PC-9 (cell line): ENCODE data around the gene TGM6. TPM values are rescaled to one million over a fixed set of nuclear protein-coding genes. Genes with fewer than 3 reads are reported as not detected.

Experiments
- BruUV-seq: library from RNA; stranded (reverse); fragments of 400-500 nt; replicated peaks from 2 replicates; lab custom pipeline; 2021; lab: Mats Ljungman, UMichigan
- CTCF ChIA-PET: fragments of 300-600 bp; sonication (Branson Sonifier 250); formaldehyde crosslinking; loops from one replicate; lab custom pipeline; 2022; ENCODE audit warnings: antibody characterized with exemption; lab: Charles Lee
- POLR2A ChIA-PET: fragments of 300-600 bp; sonication (Branson Sonifier 250); formaldehyde crosslinking; loops from one replicate; lab custom pipeline; 2022; ENCODE audit warnings: antibody characterized with exemption; ENCODE audit not compliant: unreplicated experiment; lab: Charles Lee
- DNase-seq, 2 experiments: peaks; one replicate each; pipeline versions ENCODE4 v3.0.0 to v3.0.0-alpha.2; 2015 to 2022; ENCODE audit warnings: mixed read lengths in 1 of 2
- H2AFZ ChIP-seq: fragments of 200-600 bp; sonication (generic); 2 replicates; pipeline ENCODE4 v1.8.1; 2017; ENCODE audit warnings: antibody characterized with exemption
- H3F3A ChIP-seq: fragments of 200-600 bp; sonication (generic); 2 replicates; pipeline ENCODE4 v1.8.1; 2017; ENCODE audit warnings: antibody characterized with exemption, mild to moderate bottlenecking, low read depth; ENCODE audit not compliant: insufficient read depth
- H3K27ac ChIP-seq: fragments of 200-600 bp; sonication (generic); 2 replicates; pipeline ENCODE4 v1.6.1; 2016; ENCODE audit warnings: mixed run types
- H3K27me3 ChIP-seq: fragments of 200-600 bp; sonication (generic); 2 replicates; pipeline ENCODE4 v1.6.1; 2016; ENCODE audit warnings: low read depth, mixed run types; ENCODE audit not compliant: insufficient read depth
- H3K36me3 ChIP-seq: fragments of 200-600 bp; sonication (generic); 2 replicates; pipeline ENCODE4 v1.6.1; 2016; ENCODE audit warnings: low read depth, mixed run types
- H3K4me1 ChIP-seq: fragments of 200-600 bp; sonication (generic); replicated peaks from 2 replicates; pipeline ENCODE4 v1.6.1; 2016; ENCODE audit warnings: mixed run types; ENCODE audit not compliant: insufficient read depth
- H3K4me2 ChIP-seq: fragments of 200-600 bp; sonication (generic); 2 replicates; pipeline ENCODE4 v1.6.1; 2017; ENCODE audit warnings: mixed run types
- H3K4me3 ChIP-seq: fragments of 200-600 bp; sonication (generic); 2 replicates; pipeline ENCODE4 v1.6.1; 2016; ENCODE audit warnings: mixed run types
- H3K79me2 ChIP-seq: fragments of 200-600 bp; sonication (generic); 2 replicates; pipeline ENCODE4 v1.6.1; 2017; ENCODE audit warnings: low read depth, mixed run types
- H3K9me2 ChIP-seq: fragments of 200-600 bp; sonication (generic); 2 replicates; pipeline ENCODE4 v1.8.1; 2017; ENCODE audit warnings: mild to moderate bottlenecking; ENCODE audit not compliant: insufficient read depth
- H3K9me3 ChIP-seq: fragments of 200-600 bp; sonication (generic); 2 replicates; pipeline ENCODE4 v1.8.1; 2016; ENCODE audit warnings: low read depth; ENCODE audit not compliant: insufficient read depth
- H4K20me1 ChIP-seq: fragments of 200-600 bp; sonication (generic); 2 replicates; pipeline ENCODE4 v1.8.1; 2017; ENCODE audit not compliant: insufficient read depth
- EZH2 ChIP-seq: fragments of 200-600 bp; sonication (generic); IDR thresholded peaks from 2 replicates; pipeline ENCODE4 v1.8.0; 2017; ENCODE audit warnings: antibody characterized with exemption, low read depth
- intact Hi-C: fragments of 100-400 bp; cut with micrococcal nuclease; formaldehyde crosslinking; loops from one replicate; pipeline ENCODE4 v1.10.0; 2022; ENCODE audit not compliant: unreplicated experiment
- total RNA-seq: library from RNA; stranded (reverse); gene quantifications from 2 replicates; pipeline ENCODE4 v1.2.3, GENCODE V29; 2021
- TF ChIP-seq, protein P1 (sequence below): fragments of 200-600 bp; sonication (generic); conservative IDR thresholded peaks from 2 replicates; pipeline ENCODE4 v1.6.1; 2017; ENCODE audit warnings: mixed run types, antibody characterized with exemption, mild to moderate bottlenecking, moderate library complexity

Gene TGM6
- total RNA-seq, 1 experiment from 2014 or later, result not detected

DNA sequence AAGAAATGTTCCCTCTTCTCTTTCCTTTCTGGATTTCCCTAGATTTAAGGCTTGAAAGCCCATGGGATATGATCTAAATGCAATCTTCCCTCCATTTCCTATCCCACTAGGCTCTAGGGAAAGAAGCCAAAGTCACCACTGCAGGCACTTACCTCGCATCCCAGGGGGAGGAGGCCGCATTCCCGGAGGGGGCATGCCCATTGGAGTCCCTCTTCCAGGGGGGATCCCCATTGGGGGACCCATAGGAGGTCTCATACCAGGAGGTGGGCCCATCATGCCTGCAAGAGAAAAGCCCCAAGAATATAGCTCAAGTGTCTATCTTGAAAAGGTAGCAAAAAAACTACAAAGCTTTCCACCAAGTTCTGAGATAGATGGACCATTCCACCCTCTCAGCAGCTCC is 81.8 kb downstream of the TGM6 start:
- TF ChIP-seq, protein P1, sequence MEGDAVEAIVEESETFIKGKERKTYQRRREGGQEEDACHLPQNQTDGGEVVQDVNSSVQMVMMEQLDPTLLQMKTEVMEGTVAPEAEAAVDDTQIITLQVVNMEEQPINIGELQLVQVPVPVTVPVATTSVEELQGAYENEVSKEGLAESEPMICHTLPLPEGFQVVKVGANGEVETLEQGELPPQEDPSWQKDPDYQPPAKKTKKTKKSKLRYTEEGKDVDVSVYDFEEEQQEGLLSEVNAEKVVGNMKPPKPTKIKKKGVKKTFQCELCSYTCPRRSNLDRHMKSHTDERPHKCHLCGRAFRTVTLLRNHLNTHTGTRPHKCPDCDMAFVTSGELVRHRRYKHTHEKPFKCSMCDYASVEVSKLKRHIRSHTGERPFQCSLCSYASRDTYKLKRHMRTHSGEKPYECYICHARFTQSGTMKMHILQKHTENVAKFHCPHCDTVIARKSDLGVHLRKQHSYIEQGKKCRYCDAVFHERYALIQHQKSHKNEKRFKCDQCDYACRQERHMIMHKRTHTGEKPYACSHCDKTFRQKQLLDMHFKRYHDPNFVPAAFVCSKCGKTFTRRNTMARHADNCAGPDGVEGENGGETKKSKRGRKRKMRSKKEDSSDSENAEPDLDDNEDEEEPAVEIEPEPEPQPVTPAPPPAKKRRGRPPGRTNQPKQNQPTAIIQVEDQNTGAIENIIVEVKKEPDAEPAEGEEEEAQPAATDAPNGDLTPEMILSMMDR, result no peak
- ChIA-PET CTCF (no interaction called here), POLR2A (no interaction called here)
- DNase-seq, result no peak
- Histone ChIP-seq H3K9me2 (no peaks in the 10 kb centered on the region), H3K79me2 (peaks cover 19% of the 10 kb centered on the region), H3K36me3 (peaks cover 74% of the 10 kb centered on the region), H3K4me2 (no peak overlapping the region), H3K9me3 (no peaks in the 10 kb centered on the region; the same call in 1 of the 2 replicates), H3F3A (peaks cover 89% of the 10 kb centered on the region), H4K20me1 (peaks cover 29% of the 10 kb centered on the region), H3K4me3 (no peak overlapping the region), H3K27ac (no peak overlapping the region), H3K27me3 (no peaks in the 10 kb centered on the region), H2AFZ (no peak overlapping the region), H3K4me1 (no peaks in the 10 kb centered on the region)
- BruUV-seq, result no TSS peak
- intact Hi-C loops, result no loop called here

DNA sequence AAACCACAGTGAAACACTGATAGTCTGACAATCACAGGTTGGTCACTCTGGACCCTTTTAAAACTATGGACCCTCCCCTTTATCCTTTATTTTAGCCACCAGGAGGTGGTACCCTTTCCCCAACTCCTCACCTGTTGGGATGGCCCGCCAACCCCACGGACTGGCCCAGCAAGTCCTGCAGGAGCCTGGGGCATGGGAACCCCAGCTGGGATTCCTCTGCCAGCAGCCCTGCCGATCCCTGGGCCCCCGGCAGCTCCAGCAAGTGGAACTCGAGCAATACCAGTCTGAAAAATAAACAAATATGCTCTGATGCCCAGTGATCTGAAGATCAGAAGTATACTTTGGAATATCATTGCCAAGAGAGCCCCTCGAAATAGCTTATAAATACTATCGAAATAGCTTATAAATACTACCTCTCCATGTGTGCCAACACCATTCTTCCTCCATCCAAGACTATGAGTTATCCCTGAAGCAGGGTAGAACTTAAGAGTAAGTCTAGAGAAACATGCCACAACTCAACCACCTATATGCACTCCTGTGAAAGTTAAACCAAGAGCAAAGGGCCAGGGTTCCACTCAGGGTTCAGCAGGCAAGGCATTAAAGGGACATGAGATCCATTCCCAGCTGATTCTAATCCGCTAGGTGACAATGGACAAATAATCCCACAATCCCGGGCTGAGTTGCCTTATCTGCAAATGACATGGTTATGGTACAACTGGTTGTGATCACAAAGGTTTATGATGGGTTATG is 83.1 kb downstream of the TGM6 start:
- Histone ChIP-seq H3K27ac (no peak overlapping the region), H4K20me1 (peaks cover 42% of the 10 kb centered on the region), H3K9me2 (no peaks in the 10 kb centered on the region), H3K4me2 (no peak overlapping the region), H3K79me2 (peaks cover 32% of the 10 kb centered on the region), H3F3A (peaks cover 83% of the 10 kb centered on the region), H3K36me3 (peaks cover 85% of the 10 kb centered on the region), H3K27me3 (no peaks in the 10 kb centered on the region), H3K4me1 (peaks cover 9% of the 10 kb centered on the region; the same call in 1 of the 2 replicates), H2AFZ (no peak overlapping the region), H3K4me3 (no peak overlapping the region), H3K9me3 (no peaks in the 10 kb centered on the region; the same call in 1 of the 2 replicates)
- TF ChIP-seq, protein P1, result no peak
- no peak for TF ChIP-seq EZH2
- no peak for DNase-seq
- ChIA-PET POLR2A (interaction anchor here (0.6 kb wide), 1 partner anchor 197 kb away, joined by 4 read pairs; no protein-coding TSS in a partner anchor), CTCF (no interaction called here)
- no TSS peak for BruUV-seq
- intact Hi-C loops, result no loop called here

DNA sequence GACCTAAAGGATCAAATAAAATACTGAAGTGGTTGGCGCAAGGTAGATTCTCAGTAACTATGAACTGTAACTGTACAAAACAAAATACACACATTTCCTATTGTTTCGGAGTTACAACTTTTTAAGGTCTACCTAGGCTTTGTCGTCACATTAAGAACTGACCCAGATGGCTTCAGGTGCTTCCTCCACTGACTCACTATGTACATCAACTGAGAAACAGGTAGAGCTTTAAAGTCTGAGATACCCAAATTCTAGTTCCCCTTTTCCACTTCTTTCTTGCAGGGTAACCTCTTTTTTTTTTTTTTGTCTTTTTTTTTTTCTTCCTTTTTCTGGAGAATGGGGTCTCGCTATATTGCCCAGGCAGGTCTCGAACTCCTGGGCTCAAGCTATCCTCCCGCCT is 84.4 kb downstream of the TGM6 start:
- intact Hi-C loops, result no loop called here
- Histone ChIP-seq H3F3A (peaks cover 73% of the 10 kb centered on the region), H3K9me3 (no peaks in the 10 kb centered on the region), H4K20me1 (peaks cover 53% of the 10 kb centered on the region), H3K36me3 (peaks cover 85% of the 10 kb centered on the region), H3K79me2 (peaks cover 45% of the 10 kb centered on the region), H3K27ac (no peak overlapping the region), H3K4me2 (no peak overlapping the region), H3K27me3 (no peaks in the 10 kb centered on the region), H2AFZ (no peak overlapping the region), H3K4me3 (no peak overlapping the region), H3K9me2 (no peaks in the 10 kb centered on the region), H3K4me1 (peaks cover 15% of the 10 kb centered on the region; the same call in 1 of the 2 replicates)
- POLR2A ChIA-PET, result no interaction called here
- CTCF ChIA-PET, result interaction anchor here (0.6 kb wide), 2 partner anchors 55 to 238 kb away, joined by 5 to 10 read pairs; no protein-coding TSS in a partner anchor
- no peak for DNase-seq
- TF ChIP-seq EZH2, result no peak
- TF ChIP-seq, protein P1, result no peak
- no TSS peak for BruUV-seq
